ENCODE measurements around the gene DYSF.

The DYSF gene

DNA sequence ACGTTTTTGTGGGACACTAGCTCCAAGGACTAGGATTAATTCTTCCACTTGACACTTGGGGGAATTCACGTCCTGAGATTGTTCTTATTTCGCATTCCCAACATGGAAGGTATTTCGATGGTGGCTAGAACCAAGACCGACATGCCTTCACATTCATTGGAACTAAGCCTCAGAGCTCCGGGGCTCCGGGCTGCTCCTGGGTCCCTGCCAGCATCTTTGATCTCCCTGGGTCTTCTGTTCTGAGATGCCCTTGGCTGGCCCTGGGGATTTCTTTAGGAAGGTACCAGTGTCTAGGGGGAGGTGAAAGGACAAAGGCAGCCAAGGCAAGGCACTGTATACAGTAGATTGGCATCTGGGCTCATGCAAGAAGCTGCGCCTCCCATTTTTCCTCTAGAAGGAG, 76.8 kb downstream of the DYSF start:
- Histone ChIP-seq H2AFZ (ENCODE audit: low read length, unreplicated experiment) (no peak overlapping the region), H3K27me3 (ENCODE audit: insufficient read depth, low read length) (peaks cover 17% of the 10 kb centered on the region), H3K4me1 (ENCODE audit: control insufficient read depth, insufficient read depth, low read length, unreplicated experiment) (peaks cover 14% of the 10 kb centered on the region), H3K36me3 (ENCODE audit: insufficient read depth, low read length) (no peaks in the 10 kb centered on the region), H3K4me3 (ENCODE audit: low read depth, low read length) (no peak overlapping the region), H3K27ac (ENCODE audit: low read depth, low read length) (no peak overlapping the region), H3K79me2 (ENCODE audit: control insufficient read depth, insufficient read depth, low read length, unreplicated experiment) (no peaks in the 10 kb centered on the region)

DNA sequence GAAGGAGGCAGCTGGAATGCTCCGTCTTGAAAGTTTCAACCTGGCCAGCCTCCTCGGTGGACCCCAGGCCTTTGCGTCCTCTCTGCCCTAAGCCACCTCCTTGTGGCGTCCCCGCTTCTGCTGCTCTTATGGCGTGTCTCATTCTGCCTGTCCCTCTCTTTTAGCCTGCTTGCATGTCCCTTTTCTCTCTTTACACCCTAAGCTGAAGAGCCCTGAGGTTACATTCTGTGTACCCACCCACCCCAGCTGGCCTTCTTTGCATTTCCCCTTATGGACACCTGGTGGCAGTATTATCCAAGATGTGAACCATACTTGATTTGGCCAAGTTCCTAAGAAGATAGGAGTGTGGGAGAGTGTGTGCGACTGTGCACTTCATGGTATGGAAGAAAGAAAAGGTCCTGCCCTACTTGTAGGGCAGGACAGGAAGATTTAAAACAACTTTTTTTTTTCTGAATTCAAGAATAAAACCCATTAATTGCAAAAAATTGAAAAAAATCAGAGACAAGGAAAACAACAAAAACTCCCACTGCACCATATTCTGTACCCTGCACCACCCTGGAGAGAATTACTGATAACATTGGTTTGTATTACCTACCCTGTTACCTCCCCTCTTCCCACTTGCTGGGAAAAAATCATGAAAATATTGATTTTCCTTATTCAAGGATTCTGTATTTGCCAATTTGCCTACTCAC, 77.4 kb downstream of the DYSF start:
- Histone ChIP-seq H3K27ac (ENCODE audit: low read depth, low read length) (peak overlapping the region; percentile 37; the same call in 1 of the 2 replicates), H3K4me1 (ENCODE audit: control insufficient read depth, insufficient read depth, low read length, unreplicated experiment) (peaks cover 14% of the 10 kb centered on the region), H3K79me2 (ENCODE audit: control insufficient read depth, insufficient read depth, low read length, unreplicated experiment) (no peaks in the 10 kb centered on the region), H3K27me3 (ENCODE audit: insufficient read depth, low read length) (peaks cover 17% of the 10 kb centered on the region), H3K36me3 (ENCODE audit: insufficient read depth, low read length) (no peaks in the 10 kb centered on the region), H3K4me3 (ENCODE audit: low read depth, low read length) (no peak overlapping the region), H2AFZ (ENCODE audit: low read length, unreplicated experiment) (no peak overlapping the region)

DNA sequence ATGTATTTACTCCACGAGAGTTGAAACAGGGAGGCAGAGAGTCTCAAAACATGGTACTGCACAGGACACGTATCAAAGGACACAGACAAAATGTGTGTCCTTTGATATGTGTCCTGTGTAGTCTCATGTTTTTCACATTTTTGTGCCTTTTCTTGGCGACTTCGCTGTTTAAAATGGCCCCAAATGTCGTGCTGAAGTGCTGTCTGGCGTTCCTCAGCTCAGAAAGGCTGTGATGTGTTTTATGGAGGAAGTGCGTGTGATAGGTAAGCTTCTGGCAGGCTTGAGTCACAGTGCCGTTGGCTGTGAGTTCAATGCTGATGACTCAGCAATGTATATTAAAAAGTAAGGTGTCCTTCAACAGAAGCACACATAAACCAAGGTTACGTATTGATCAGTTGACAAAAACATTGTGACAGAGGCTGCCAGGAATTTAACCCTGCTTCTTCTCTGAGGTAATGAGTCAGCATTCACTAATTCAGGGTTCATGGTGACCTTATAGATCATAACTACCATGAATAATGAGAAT, 78.2 kb downstream of the DYSF start:
- Histone ChIP-seq H3K4me1 (ENCODE audit: control insufficient read depth, insufficient read depth, low read length, unreplicated experiment) (peaks cover 14% of the 10 kb centered on the region), H3K27ac (ENCODE audit: low read depth, low read length) (peak overlapping the region; percentile 37), H3K36me3 (ENCODE audit: insufficient read depth, low read length) (no peaks in the 10 kb centered on the region), H2AFZ (ENCODE audit: low read length, unreplicated experiment) (no peak overlapping the region), H3K79me2 (ENCODE audit: control insufficient read depth, insufficient read depth, low read length, unreplicated experiment) (no peaks in the 10 kb centered on the region), H3K4me3 (ENCODE audit: low read depth, low read length) (no peak overlapping the region), H3K27me3 (ENCODE audit: insufficient read depth, low read length) (peaks cover 17% of the 10 kb centered on the region)

DNA sequence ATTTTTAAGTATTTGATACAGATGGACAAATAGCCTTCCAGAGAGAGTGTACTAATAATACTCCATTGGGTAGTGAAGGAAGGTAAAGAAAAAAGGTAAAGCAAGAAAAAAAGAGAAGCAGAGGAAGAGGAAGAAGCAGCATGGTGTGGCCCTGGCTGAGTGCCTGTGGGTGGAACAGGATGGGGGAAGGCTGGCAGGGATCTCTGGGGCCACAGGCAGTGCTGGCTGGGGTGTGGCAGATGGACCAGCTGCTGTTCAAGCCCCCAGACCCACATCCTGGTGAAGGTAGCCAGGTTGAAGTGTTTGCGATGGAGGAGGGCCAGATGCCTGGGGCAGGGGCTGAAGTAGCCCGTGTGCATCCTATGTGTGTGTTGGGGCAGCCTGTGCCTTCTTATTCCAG, 79.0 kb downstream of the DYSF start:
- Histone ChIP-seq H3K4me1 (ENCODE audit: control insufficient read depth, insufficient read depth, low read length, unreplicated experiment) (peaks cover 14% of the 10 kb centered on the region), H3K79me2 (ENCODE audit: control insufficient read depth, insufficient read depth, low read length, unreplicated experiment) (no peaks in the 10 kb centered on the region), H3K4me3 (ENCODE audit: low read depth, low read length) (no peak overlapping the region), H3K36me3 (ENCODE audit: insufficient read depth, low read length) (no peaks in the 10 kb centered on the region), H2AFZ (ENCODE audit: low read length, unreplicated experiment) (no peak overlapping the region), H3K27ac (ENCODE audit: low read depth, low read length) (peak overlapping the region; percentile 34), H3K27me3 (ENCODE audit: insufficient read depth, low read length) (peaks cover 12% of the 10 kb centered on the region)

DNA sequence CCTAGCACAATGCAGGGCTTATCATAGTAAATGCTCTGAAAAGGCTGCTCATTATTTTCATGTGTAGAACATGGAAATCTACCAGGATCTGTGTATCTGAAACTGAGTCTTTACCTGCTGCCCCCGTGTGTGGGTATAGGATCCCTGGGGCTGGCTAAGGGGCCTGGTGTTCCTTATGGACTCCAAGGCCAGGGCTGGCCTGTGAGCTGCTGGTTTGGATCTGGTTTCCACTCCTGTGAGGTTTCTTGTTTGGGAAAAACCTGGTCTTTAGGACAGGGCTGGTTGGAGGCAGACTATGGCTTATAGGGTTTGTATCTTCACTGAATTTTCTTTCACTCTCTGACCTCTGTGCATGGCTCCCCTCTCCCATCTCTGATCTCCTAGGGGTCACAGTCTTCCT, 80.8 kb downstream of the DYSF start:
- H3K36me3 ChIP-seq (ENCODE audit: insufficient read depth, low read length) = no peaks in the 10 kb centered on the region
- H2AFZ ChIP-seq (ENCODE audit: low read length, unreplicated experiment) = no peak overlapping the region
- H3K27ac ChIP-seq (ENCODE audit: low read depth, low read length) = no peak overlapping the region
- H3K4me1 ChIP-seq (ENCODE audit: control insufficient read depth, insufficient read depth, low read length, unreplicated experiment) = peaks cover 14% of the 10 kb centered on the region
- no peaks in the 10 kb centered on the region for H3K79me2 ChIP-seq (ENCODE audit: control insufficient read depth, insufficient read depth, low read length, unreplicated experiment)
- no peak overlapping the region for H3K4me3 ChIP-seq (ENCODE audit: low read depth, low read length)
- H3K27me3 ChIP-seq (ENCODE audit: insufficient read depth, low read length) = peaks cover 3% of the 10 kb centered on the region; the same call in 1 of the 2 replicates

DNA sequence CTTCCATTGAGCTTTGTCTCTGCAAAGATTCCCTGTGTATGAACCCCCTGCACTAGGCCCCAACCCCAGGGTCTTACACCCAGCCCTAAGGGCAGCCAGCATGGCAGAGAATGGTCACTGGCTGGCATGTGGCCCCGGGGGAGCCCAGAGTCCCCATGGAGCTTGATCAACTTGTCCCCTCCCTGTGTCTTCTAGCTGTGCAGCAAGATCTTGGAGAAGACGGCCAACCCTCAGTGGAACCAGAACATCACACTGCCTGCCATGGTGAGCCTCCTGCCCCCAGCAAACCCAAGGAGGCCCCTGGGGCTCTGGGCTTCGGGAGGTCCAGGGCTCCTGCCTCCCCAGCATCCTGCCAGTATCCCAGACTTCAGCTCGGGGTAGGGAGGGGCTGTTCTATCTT, 81.5 kb downstream of the DYSF start:
- Histone ChIP-seq H3K4me3 (ENCODE audit: low read depth, low read length) (no peak overlapping the region), H3K27ac (ENCODE audit: low read depth, low read length) (no peak overlapping the region), H3K36me3 (ENCODE audit: insufficient read depth, low read length) (no peaks in the 10 kb centered on the region), H3K4me1 (ENCODE audit: control insufficient read depth, insufficient read depth, low read length, unreplicated experiment) (peaks cover 14% of the 10 kb centered on the region), H3K79me2 (ENCODE audit: control insufficient read depth, insufficient read depth, low read length, unreplicated experiment) (no peaks in the 10 kb centered on the region), H3K27me3 (ENCODE audit: insufficient read depth, low read length) (no peaks in the 10 kb centered on the region), H2AFZ (ENCODE audit: low read length, unreplicated experiment) (no peak overlapping the region)

DNA sequence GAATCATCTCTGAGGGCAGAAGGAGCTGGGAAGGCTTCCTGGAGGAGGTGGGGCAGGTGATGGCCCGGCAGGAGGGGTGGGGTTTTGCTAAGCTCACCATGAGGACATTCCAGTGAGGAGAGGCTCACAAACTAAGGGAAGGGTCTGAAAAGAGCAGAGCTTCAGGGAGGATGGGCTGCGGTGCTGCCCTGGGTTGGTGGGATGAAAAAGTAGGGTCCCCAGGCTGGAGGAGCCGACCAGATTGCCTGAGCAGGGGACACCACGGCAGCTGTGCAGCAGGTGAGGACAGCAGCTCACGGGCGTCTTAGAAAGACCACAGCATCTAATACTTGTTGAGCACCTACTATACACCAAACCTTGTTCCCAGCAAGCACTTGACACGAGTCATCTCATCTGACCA, 82.2 kb downstream of the DYSF start:
- no peaks in the 10 kb centered on the region for H3K79me2 ChIP-seq (ENCODE audit: control insufficient read depth, insufficient read depth, low read length, unreplicated experiment)
- H3K4me1 ChIP-seq (ENCODE audit: control insufficient read depth, insufficient read depth, low read length, unreplicated experiment) = peaks cover 14% of the 10 kb centered on the region
- H3K36me3 ChIP-seq (ENCODE audit: insufficient read depth, low read length) = no peaks in the 10 kb centered on the region
- H2AFZ ChIP-seq (ENCODE audit: low read length, unreplicated experiment) = no peak overlapping the region
- no peaks in the 10 kb centered on the region for H3K27me3 ChIP-seq (ENCODE audit: insufficient read depth, low read length)
- no peak overlapping the region for H3K27ac ChIP-seq (ENCODE audit: low read depth, low read length)
- no peak overlapping the region for H3K4me3 ChIP-seq (ENCODE audit: low read depth, low read length)

DNA sequence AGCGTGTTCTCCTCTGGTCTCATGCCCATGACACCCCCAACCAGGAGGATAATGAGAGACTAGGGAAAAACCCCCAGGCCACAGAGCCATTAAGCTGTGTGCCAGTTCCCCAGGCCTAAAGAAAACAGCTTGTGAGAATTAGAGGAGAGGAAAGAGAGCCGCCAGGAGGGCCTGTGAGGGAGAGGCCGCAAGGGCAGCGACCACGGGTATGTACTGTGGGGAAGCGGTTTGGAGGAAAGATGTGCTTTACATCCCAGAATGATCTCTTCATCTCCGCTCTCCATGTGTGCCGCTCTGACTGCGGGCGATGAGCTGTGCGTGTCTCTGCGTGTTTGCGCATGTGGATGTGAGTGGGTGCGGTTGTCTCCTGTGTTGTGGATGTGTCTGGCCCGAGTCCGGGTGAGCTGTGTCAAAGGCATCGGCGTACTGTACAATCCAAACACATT, 82.9 kb downstream of the DYSF start:
- no peak overlapping the region for H3K27ac ChIP-seq (ENCODE audit: low read depth, low read length)
- H3K79me2 ChIP-seq (ENCODE audit: control insufficient read depth, insufficient read depth, low read length, unreplicated experiment) = no peaks in the 10 kb centered on the region
- H2AFZ ChIP-seq (ENCODE audit: low read length, unreplicated experiment) = no peak overlapping the region
- no peaks in the 10 kb centered on the region for H3K36me3 ChIP-seq (ENCODE audit: insufficient read depth, low read length)
- H3K4me3 ChIP-seq (ENCODE audit: low read depth, low read length) = no peak overlapping the region
- no peaks in the 10 kb centered on the region for H3K27me3 ChIP-seq (ENCODE audit: insufficient read depth, low read length)
- peaks cover 12% of the 10 kb centered on the region for H3K4me1 ChIP-seq (ENCODE audit: control insufficient read depth, insufficient read depth, low read length, unreplicated experiment)

DNA sequence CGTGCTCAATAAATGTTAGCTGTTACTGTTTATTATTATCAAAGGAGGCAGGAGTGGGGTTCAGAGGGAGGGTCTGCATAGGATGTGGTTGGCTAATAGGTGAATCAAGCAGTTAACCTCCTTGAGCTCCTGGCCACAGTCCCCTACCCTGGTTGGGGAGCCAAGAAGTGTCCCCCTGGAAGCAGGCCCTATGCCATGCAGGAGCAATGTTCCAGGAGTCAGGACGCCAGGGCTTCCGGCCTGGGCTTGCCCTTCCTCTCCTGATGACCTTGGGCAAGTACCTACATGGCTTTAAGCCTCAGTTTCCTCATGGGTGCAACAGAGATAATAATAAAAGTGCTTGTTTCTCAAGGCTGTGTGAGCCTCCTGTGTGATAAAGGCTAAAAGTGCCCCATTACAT, 84.9 kb downstream of the DYSF start:
- Histone ChIP-seq H3K27ac (ENCODE audit: low read depth, low read length) (no peak overlapping the region), H2AFZ (ENCODE audit: low read length, unreplicated experiment) (no peak overlapping the region), H3K4me3 (ENCODE audit: low read depth, low read length) (no peak overlapping the region), H3K36me3 (ENCODE audit: insufficient read depth, low read length) (no peaks in the 10 kb centered on the region), H3K79me2 (ENCODE audit: control insufficient read depth, insufficient read depth, low read length, unreplicated experiment) (no peaks in the 10 kb centered on the region), H3K27me3 (ENCODE audit: insufficient read depth, low read length) (no peaks in the 10 kb centered on the region), H3K4me1 (ENCODE audit: control insufficient read depth, insufficient read depth, low read length, unreplicated experiment) (no peaks in the 10 kb centered on the region)

DNA sequence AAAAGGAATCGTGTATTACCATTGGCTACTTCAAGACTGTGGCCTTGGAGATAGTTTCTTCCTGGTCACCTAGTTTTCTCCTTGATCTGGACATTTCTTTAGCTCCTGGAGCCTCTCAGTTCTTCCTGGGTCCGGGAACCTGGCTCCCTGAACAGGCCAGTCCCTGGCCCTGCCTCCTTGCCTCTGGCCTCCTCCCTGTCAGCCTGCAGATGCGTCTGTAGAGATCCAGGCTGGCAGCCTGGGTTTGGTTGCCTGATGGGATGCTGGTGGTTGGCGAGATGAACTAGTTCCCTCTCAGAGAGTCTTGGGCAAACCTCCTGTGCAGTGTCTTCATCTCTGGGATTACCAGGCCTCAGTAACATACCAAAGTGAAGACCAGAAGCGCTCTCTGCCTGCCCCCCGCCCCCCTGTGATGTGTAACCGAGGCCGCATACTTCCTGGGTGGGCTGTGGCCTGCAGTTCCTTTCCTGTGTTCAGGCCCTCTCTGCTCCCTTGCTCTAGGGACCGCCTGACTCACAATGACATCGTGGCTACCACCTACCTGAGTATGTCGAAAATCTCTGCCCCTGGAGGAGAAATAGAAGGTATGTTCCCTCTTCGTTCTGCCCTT, 85.4 kb downstream of the DYSF start:
- H3K4me3 ChIP-seq (ENCODE audit: low read depth, low read length) = no peak overlapping the region
- no peaks in the 10 kb centered on the region for H3K4me1 ChIP-seq (ENCODE audit: control insufficient read depth, insufficient read depth, low read length, unreplicated experiment)
- no peaks in the 10 kb centered on the region for H3K27me3 ChIP-seq (ENCODE audit: insufficient read depth, low read length)
- no peaks in the 10 kb centered on the region for H3K79me2 ChIP-seq (ENCODE audit: control insufficient read depth, insufficient read depth, low read length, unreplicated experiment)
- no peaks in the 10 kb centered on the region for H3K36me3 ChIP-seq (ENCODE audit: insufficient read depth, low read length)
- H3K27ac ChIP-seq (ENCODE audit: low read depth, low read length) = no peak overlapping the region
- no peak overlapping the region for H2AFZ ChIP-seq (ENCODE audit: low read length, unreplicated experiment)

DNA sequence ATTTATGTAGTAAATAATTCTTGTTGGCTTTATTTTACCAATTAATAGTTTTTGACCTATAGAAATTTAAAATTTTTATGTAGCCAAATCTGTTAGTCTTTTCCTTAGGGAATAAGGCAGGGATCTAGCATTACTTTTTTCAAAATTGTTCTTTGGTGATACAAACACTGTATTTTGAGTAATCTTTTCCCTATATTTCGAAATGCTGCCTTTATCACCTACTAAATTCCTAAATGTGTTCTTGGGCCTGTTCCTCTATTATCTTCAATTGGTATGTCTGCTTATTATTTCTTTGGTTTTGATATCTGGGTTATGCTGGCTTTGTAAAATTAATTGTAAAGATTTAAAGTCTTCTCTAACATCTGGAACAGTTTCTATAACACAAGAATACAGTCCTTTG, 87.5 kb downstream of the DYSF start:
- H3K79me2 ChIP-seq (ENCODE audit: control insufficient read depth, insufficient read depth, low read length, unreplicated experiment) = no peaks in the 10 kb centered on the region
- peaks cover under 1% of the 10 kb centered on the region; the same call in 1 of the 2 replicates for H3K27me3 ChIP-seq (ENCODE audit: insufficient read depth, low read length)
- H3K36me3 ChIP-seq (ENCODE audit: insufficient read depth, low read length) = no peaks in the 10 kb centered on the region
- no peak overlapping the region for H3K27ac ChIP-seq (ENCODE audit: low read depth, low read length)
- H3K4me1 ChIP-seq (ENCODE audit: control insufficient read depth, insufficient read depth, low read length, unreplicated experiment) = peaks cover 4% of the 10 kb centered on the region
- H2AFZ ChIP-seq (ENCODE audit: low read length, unreplicated experiment) = no peak overlapping the region
- H3K4me3 ChIP-seq (ENCODE audit: low read depth, low read length) = no peak overlapping the region

All from ACC112 (cell line).